PFSK-1 (cell line): ENCODE data around the gene ATXN2.

Source experiments
- FOXP2 ChIP-seq: optimal IDR thresholded peaks from 2 replicates; pipeline ENCODE3; 2011; ENCODE audit warnings: borderline replicate concordance, control low read depth, inconsistent platforms; ENCODE audit not compliant: insufficient read depth; ENCODE audit errors: extremely low read length, extremely low read depth
- POLR2AphosphoS5 ChIP-seq: IDR thresholded peaks from 2 replicates; pipeline ENCODE4 v1.6.1; 2012; ENCODE audit warnings: low read depth, mild to moderate bottlenecking, control low read depth, low read length, moderate library complexity
- SIN3A ChIP-seq: IDR thresholded peaks from 2 replicates; pipeline ENCODE4 v1.6.1; 2012; ENCODE audit warnings: mild to moderate bottlenecking, low read length, moderate library complexity, borderline replicate concordance; ENCODE audit not compliant: insufficient read depth
- TAF1 ChIP-seq: IDR thresholded peaks from 2 replicates; pipeline ENCODE4 v1.6.1; 2012; ENCODE audit warnings: low read length, control low read depth, borderline replicate concordance; ENCODE audit not compliant: insufficient read depth
- TF ChIP-seq, protein P1 (sequence below), 2 experiments: IDR thresholded peaks; 2 replicates each; pipeline versions ENCODE4 v1.6.1 to v1.8.0; 2011 to 2012; ENCODE audit warnings: low read depth in 2 of 2, low read length in 2 of 2, control low read depth in 1 of 2, inconsistent platforms in 1 of 2, mild to moderate bottlenecking in 1 of 2, moderate library complexity in 1 of 2; ENCODE audit not compliant: insufficient read depth in 1 of 2

ATXN2 gene

DNA sequence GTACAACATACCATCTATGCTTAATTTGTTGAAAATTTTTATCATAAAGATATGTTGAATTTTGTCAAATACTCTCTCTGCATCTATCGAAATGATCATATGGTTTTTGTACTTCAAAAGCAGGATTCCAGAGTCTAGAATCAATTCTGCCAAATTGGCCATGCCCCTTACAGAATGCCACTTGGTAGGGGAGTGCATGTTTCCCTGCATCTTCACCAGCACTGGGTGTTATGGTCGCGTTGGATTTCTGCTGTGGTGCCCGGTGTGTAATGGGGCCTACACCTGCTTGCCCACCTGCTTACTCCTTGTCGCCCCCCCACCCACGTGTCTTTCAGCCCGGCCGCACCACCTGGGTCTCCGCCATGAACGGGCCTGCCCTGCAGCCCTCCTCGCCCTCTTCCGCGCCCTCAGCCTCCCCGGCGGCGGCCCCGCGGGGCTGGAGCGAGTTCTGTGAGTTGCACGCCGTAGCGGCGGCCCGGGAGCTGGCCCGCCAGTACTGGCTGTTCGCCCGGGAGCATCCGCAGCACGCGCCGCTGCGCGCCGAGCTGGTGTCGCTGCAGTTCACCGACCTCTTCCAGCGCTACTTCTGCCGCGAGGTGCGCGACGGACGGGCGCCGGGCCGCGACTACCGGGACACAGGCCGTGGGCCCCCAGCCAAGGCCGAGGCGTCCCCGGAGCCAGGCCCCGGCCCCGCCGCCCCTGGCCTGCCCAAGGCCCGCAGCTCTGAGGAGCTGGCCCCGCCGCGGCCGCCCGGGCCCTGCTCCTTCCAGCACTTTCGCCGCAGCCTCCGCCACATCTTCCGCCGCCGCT lies 181.1 kb downstream of the ATXN2 start:
- TF ChIP-seq TAF1, result no peak
- TF ChIP-seq, protein P1, sequence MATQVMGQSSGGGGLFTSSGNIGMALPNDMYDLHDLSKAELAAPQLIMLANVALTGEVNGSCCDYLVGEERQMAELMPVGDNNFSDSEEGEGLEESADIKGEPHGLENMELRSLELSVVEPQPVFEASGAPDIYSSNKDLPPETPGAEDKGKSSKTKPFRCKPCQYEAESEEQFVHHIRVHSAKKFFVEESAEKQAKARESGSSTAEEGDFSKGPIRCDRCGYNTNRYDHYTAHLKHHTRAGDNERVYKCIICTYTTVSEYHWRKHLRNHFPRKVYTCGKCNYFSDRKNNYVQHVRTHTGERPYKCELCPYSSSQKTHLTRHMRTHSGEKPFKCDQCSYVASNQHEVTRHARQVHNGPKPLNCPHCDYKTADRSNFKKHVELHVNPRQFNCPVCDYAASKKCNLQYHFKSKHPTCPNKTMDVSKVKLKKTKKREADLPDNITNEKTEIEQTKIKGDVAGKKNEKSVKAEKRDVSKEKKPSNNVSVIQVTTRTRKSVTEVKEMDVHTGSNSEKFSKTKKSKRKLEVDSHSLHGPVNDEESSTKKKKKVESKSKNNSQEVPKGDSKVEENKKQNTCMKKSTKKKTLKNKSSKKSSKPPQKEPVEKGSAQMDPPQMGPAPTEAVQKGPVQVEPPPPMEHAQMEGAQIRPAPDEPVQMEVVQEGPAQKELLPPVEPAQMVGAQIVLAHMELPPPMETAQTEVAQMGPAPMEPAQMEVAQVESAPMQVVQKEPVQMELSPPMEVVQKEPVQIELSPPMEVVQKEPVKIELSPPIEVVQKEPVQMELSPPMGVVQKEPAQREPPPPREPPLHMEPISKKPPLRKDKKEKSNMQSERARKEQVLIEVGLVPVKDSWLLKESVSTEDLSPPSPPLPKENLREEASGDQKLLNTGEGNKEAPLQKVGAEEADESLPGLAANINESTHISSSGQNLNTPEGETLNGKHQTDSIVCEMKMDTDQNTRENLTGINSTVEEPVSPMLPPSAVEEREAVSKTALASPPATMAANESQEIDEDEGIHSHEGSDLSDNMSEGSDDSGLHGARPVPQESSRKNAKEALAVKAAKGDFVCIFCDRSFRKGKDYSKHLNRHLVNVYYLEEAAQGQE (IDR thresholded peaks at IDR 0.05; ENCODE audit: insufficient read depth in 1 of 2, low read depth in 2 of 2, low read length in 2 of 2), result no peak
- TF ChIP-seq FOXP2, result no peak
- no peak for TF ChIP-seq SIN3A
- no peak for TF ChIP-seq POLR2AphosphoS5

DNA sequence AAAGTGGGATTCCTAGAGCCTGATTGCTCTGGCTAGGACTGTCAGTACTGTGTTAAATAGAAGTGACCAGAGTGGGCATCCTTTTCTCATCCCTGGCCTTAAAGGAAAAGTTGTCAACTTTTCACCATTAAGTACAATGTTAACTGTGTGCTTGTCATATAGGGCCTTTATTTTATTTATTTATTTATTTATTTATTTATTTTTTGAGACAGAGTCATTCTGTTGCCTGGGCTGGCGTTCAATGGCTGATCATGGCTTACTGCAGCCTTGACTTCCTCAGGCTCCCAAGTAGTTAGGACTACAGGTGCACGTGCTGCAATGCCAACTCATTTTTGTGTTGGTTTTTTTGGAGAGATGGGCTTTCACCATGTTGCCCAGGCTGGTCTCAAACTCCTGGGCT lies 181.8 kb downstream of the ATXN2 start:
- no peak for TF ChIP-seq TAF1
- TF ChIP-seq SIN3A, result no peak
- TF ChIP-seq FOXP2, result no peak
- TF ChIP-seq, protein P1 (IDR thresholded peaks at IDR 0.05; ENCODE audit: insufficient read depth in 1 of 2, low read depth in 2 of 2, low read length in 2 of 2), result no peak
- TF ChIP-seq POLR2AphosphoS5, result no peak

DNA sequence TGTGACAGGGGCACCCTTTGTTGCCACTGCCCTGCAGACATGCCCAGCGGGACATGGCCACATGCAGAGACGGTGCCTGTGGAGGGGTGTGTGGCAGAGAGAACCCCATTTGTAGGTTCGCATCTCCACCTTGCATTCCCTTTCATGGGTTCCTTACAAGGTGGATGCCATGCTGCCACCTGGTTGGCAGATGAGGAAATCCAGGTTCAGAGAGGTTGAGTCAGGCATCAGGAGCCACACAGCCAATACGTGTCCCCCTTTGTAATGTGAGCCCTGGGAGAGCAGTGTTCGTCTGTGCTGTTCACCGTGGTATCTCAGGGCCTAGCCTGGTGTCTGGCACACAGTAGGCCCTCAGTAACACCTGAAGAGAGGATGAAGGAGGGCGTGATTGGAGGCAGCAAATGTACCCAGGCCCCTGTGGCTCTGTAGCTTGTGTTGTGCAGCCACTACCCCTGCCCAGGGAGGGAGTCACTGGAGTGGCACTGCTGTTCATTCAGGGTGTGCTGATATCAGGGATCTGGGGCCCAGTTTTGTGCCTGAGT lies 184.3 kb downstream of the ATXN2 start:
- TF ChIP-seq FOXP2 (no peak), POLR2AphosphoS5 (no peak), TAF1 (no peak), SIN3A (no peak)
- TF ChIP-seq, protein P1 (IDR thresholded peaks at IDR 0.05; ENCODE audit: insufficient read depth in 1 of 2, low read depth in 2 of 2, low read length in 2 of 2), result no peak

DNA sequence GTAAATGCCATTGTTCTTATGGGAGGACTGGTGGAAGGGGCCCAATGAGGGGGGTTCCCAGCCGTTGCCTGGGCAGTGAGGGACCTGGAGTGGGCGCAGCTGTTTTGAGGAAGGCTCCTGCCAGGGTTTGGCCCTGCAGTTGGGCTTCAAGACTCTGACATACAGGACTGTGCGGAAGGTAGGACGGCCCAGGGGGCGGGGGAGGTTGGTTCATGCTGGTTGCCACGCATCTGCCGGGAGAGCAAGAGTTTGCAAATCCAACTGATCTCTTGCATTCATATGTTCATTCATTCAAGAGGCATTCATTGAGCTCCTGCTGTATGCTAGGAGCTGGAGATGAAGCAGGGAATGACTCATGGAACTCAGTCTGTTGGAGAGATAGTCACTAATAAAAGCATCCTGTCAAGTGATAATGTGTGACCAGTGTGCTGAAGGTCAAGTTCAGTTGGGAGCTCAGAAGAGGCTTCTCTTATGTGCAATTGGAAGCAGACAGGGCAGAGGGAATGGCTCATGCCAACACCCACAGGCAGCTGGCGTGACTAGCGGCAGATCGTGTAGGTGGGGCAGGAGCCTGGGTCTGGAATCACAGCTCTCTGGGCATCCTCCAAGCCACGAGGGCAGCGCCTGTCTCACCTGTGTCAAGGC lies 185.6 kb downstream of the ATXN2 start:
- TF ChIP-seq FOXP2, result no peak
- TF ChIP-seq TAF1, result no peak
- TF ChIP-seq POLR2AphosphoS5, result no peak
- no peak for TF ChIP-seq SIN3A

DNA sequence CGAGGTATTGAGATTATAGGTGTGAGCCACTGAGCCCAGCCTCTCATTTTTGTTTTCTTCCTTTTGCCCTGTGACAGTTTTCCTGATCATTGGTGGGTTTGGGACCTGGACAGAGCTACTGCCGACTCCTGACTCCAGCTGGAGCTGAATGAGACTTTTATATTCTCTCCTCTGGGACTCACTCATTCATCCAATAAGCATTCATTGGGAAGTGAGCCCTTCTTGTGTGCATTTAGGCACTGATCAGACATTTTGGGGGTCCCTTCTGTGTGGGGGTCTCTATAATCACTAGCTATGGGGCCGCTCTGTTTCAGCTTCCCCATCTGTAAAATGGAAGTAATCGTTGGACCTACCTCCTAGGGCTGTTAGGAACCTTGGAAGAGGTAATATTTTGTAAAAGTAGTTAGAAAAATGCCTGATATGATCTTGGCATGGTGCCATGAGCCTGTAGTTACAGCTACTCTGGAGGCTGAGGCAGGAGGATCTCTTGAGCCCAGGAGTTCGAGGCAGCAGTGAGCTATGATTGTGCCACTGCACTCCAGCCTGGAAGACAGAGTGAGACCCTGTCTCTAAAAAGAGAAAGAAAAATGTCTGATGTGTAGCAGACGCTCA lies 186.2 kb downstream of the ATXN2 start:
- TF ChIP-seq, protein P1 (IDR thresholded peaks at IDR 0.05; ENCODE audit: insufficient read depth in 1 of 2, low read depth in 2 of 2, low read length in 2 of 2), result no peak
- TF ChIP-seq FOXP2 (no peak), TAF1 (no peak), POLR2AphosphoS5 (no peak), SIN3A (no peak)
